Vagina (tissue), 2 donors: ENCODE measurements around the gene RALGAPA2.

Experiments
- CTCF ChIP-seq, 3 experiments: fragments of 450-650 bp in 2 of 3; fragments of 200-600 bp in 1 of 3; sonication (generic) in 1 of 3; IDR thresholded peaks; one replicate each; pipeline ENCODE4 v1.5.1; 2017 to 2019; ENCODE audit warnings: antibody characterized with exemption in 3 of 3, mild to moderate bottlenecking in 2 of 3, moderate library complexity in 2 of 3
- POLR2A ChIP-seq, 2 donors: fragments of 450-650 bp; IDR thresholded peaks; one replicate each; pipeline ENCODE4 v1.6.1; 2017; ENCODE audit warnings: antibody characterized with exemption in 2 of 2, mild to moderate bottlenecking in 2 of 2, moderate library complexity in 2 of 2

- no peak for TF ChIP-seq CTCF (IDR thresholded peaks at IDR 0.05)
- TF ChIP-seq POLR2A (IDR thresholded peaks at IDR 0.05): no peak
These were observed 212.1 kb downstream of the RALGAPA2 start for GRCh38 chr20:20500312-20500711.
